ENCODE results near the gene UGT1A5. TPM values are rescaled to one million over a fixed set of nuclear protein-coding genes. Genes with fewer than 3 reads are reported as not detected.

Gene UGT1A5
- total RNA-seq, 1 donor = not detected

DNA sequence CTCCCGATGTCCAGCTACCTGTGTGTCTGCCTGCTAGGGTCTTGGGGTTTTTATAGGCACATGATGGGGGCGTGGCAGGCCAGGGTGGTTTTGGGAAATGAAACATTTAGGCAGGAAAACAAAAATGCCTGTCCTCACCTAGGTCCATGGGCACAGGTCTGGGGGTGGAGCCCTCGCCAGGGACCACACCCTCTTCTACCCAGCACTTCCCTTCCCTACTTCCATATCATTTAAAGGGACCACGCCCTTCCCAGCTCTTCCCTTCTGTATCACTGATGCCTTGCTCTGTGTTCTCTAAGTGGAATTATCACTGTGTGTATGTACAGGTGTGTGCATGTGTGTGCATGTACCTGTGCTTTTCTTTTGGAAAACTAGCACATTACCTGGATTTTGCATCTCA, 53.7 kb downstream of the UGT1A5 start:
- Histone ChIP-seq H3K4me1 (ENCODE audit: insufficient read depth, low read length) (peaks cover 20% of the 10 kb centered on the region), H3K4me3 (ENCODE audit: insufficient read depth, low read length) (no peak overlapping the region), H3K9me3 (ENCODE audit: low read depth, low read length) (no peaks in the 10 kb centered on the region), H3K27me3 (ENCODE audit: insufficient read depth, low read length) (no peaks in the 10 kb centered on the region), H3K79me2 (ENCODE audit: insufficient read depth, low read length) (no peaks in the 10 kb centered on the region), H2AFZ (ENCODE audit: low read length) (no peak overlapping the region), H3K36me3 (ENCODE audit: insufficient read depth, low read length) (no peaks in the 10 kb centered on the region), H3K27ac (ENCODE audit: low read depth, low read length) (no peak overlapping the region), H3K4me2 (ENCODE audit: insufficient read depth, low read length) (no peak overlapping the region), H4K20me1 (ENCODE audit: insufficient read depth, low read length) (no peaks in the 10 kb centered on the region)
- DNase-seq (ENCODE audit: insufficient read length, low spot score, missing footprints) = no peak
- TF ChIP-seq, protein P1, sequence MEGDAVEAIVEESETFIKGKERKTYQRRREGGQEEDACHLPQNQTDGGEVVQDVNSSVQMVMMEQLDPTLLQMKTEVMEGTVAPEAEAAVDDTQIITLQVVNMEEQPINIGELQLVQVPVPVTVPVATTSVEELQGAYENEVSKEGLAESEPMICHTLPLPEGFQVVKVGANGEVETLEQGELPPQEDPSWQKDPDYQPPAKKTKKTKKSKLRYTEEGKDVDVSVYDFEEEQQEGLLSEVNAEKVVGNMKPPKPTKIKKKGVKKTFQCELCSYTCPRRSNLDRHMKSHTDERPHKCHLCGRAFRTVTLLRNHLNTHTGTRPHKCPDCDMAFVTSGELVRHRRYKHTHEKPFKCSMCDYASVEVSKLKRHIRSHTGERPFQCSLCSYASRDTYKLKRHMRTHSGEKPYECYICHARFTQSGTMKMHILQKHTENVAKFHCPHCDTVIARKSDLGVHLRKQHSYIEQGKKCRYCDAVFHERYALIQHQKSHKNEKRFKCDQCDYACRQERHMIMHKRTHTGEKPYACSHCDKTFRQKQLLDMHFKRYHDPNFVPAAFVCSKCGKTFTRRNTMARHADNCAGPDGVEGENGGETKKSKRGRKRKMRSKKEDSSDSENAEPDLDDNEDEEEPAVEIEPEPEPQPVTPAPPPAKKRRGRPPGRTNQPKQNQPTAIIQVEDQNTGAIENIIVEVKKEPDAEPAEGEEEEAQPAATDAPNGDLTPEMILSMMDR (IDR thresholded peaks at IDR 0.05; ENCODE audit: extremely low read depth, low read depth, low read length) = no peak

DNA sequence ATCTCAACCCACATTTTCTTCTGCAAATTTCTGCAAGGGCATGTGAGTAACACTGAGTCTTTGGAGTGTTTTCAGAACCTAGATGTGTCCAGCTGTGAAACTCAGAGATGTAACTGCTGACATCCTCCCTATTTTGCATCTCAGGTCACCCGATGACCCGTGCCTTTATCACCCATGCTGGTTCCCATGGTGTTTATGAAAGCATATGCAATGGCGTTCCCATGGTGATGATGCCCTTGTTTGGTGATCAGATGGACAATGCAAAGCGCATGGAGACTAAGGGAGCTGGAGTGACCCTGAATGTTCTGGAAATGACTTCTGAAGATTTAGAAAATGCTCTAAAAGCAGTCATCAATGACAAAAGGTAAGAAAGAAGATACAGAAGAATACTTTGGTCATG, 55.4 kb downstream of the UGT1A5 start:
- Histone ChIP-seq H3K27me3 (ENCODE audit: insufficient read depth, low read length) (no peaks in the 10 kb centered on the region), H3K4me2 (ENCODE audit: insufficient read depth, low read length) (no peak overlapping the region), H3K4me1 (ENCODE audit: insufficient read depth, low read length) (peaks cover 16% of the 10 kb centered on the region), H2AFZ (ENCODE audit: low read length) (no peak overlapping the region), H3K36me3 (ENCODE audit: insufficient read depth, low read length) (no peaks in the 10 kb centered on the region), H4K20me1 (ENCODE audit: insufficient read depth, low read length) (no peaks in the 10 kb centered on the region), H3K9me3 (ENCODE audit: low read depth, low read length) (no peaks in the 10 kb centered on the region), H3K27ac (ENCODE audit: low read depth, low read length) (no peak overlapping the region), H3K4me3 (ENCODE audit: insufficient read depth, low read length) (no peak overlapping the region), H3K79me2 (ENCODE audit: insufficient read depth, low read length) (no peaks in the 10 kb centered on the region)
- TF ChIP-seq, protein P1 (IDR thresholded peaks at IDR 0.05; ENCODE audit: extremely low read depth, low read depth, low read length) = no peak
- DNase-seq (ENCODE audit: insufficient read length, low spot score, missing footprints) = no peak

DNA sequence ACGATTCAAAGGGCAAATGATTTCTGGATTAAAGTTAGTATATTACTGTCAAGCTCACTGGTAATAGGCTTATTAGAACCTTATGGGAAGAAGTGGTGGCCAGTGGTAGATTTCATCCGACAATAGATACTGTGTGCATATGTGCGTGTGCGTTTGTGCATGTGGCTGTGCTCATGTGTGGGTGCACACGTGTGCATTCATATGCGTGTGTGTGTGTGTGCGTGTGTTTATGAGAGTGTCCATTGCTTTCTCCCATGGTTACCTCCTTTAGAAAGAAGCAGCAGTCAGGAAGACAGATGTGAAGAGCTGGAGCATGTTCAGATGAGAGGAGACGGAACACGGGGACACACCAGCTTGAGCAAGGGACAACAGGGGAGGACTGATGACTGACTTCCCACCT, 56.6 kb downstream of the UGT1A5 start:
- Histone ChIP-seq H3K36me3 (ENCODE audit: insufficient read depth, low read length) (no peaks in the 10 kb centered on the region), H3K4me2 (ENCODE audit: insufficient read depth, low read length) (no peak overlapping the region), H3K79me2 (ENCODE audit: insufficient read depth, low read length) (no peaks in the 10 kb centered on the region), H3K4me1 (ENCODE audit: insufficient read depth, low read length) (peaks cover 6% of the 10 kb centered on the region), H3K27ac (ENCODE audit: low read depth, low read length) (no peak overlapping the region), H2AFZ (ENCODE audit: low read length) (no peak overlapping the region), H4K20me1 (ENCODE audit: insufficient read depth, low read length) (no peaks in the 10 kb centered on the region), H3K27me3 (ENCODE audit: insufficient read depth, low read length) (no peaks in the 10 kb centered on the region), H3K9me3 (ENCODE audit: low read depth, low read length) (no peaks in the 10 kb centered on the region), H3K4me3 (ENCODE audit: insufficient read depth, low read length) (no peak overlapping the region)
- no peak for DNase-seq (ENCODE audit: insufficient read length, low spot score, missing footprints)
- TF ChIP-seq, protein P1 (IDR thresholded peaks at IDR 0.05; ENCODE audit: extremely low read depth, low read depth, low read length) = no peak

DNA sequence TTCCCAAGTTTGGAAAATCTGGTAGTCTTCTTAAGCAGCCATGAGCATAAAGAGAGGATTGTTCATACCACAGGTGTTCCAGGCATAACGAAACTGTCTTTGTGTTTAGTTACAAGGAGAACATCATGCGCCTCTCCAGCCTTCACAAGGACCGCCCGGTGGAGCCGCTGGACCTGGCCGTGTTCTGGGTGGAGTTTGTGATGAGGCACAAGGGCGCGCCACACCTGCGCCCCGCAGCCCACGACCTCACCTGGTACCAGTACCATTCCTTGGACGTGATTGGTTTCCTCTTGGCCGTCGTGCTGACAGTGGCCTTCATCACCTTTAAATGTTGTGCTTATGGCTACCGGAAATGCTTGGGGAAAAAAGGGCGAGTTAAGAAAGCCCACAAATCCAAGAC, 59.4 kb downstream of the UGT1A5 start:
- no peaks in the 10 kb centered on the region for H3K79me2 ChIP-seq (ENCODE audit: insufficient read depth, low read length)
- H3K27me3 ChIP-seq (ENCODE audit: insufficient read depth, low read length) = no peaks in the 10 kb centered on the region
- peaks cover 3% of the 10 kb centered on the region for H3K9me3 ChIP-seq (ENCODE audit: low read depth, low read length)
- H3K27ac ChIP-seq (ENCODE audit: low read depth, low read length) = no peak overlapping the region
- DNase-seq (ENCODE audit: insufficient read length, low spot score, missing footprints) = no peak
- H3K4me3 ChIP-seq (ENCODE audit: insufficient read depth, low read length) = no peak overlapping the region
- H2AFZ ChIP-seq (ENCODE audit: low read length) = no peak overlapping the region
- H3K4me2 ChIP-seq (ENCODE audit: insufficient read depth, low read length) = no peak overlapping the region
- H3K4me1 ChIP-seq (ENCODE audit: insufficient read depth, low read length) = no peaks in the 10 kb centered on the region
- TF ChIP-seq, protein P1 (IDR thresholded peaks at IDR 0.05; ENCODE audit: extremely low read depth, low read depth, low read length) = no peak
- H4K20me1 ChIP-seq (ENCODE audit: insufficient read depth, low read length) = no peaks in the 10 kb centered on the region
- no peaks in the 10 kb centered on the region for H3K36me3 ChIP-seq (ENCODE audit: insufficient read depth, low read length)
